ENCODE measurements around the gene GNAL.

Gene GNAL

GRCh38 chr18:11733031-11733430 lies 44.0 kb downstream of the GNAL start:
- Histone ChIP-seq H3K4me1 (ENCODE audit: control insufficient read depth in 2 of 2, insufficient read depth in 1 of 2, low read depth in 1 of 2, low read length in 2 of 2) (peaks cover 0 to 1% of the 10 kb centered on the region in 2 donors), H3K4me2 (ENCODE audit: insufficient read depth, low read length, poor library complexity, severe bottlenecking) (no peak overlapping the region), H3K9ac (ENCODE audit: low read depth, low read length, poor library complexity) (no peak overlapping the region), H3K79me1 (ENCODE audit: low read depth, low read length) (no peaks in the 10 kb centered on the region), H3K18ac (ENCODE audit: low read length) (no peak overlapping the region), H4K91ac (ENCODE audit: low read depth, low read length, poor library complexity) (no peak overlapping the region), H2BK120ac (ENCODE audit: low read depth, low read length) (no peak overlapping the region), H2BK5ac (ENCODE audit: low read length) (no peak overlapping the region), H3K27ac (replicated peaks; ENCODE audit: low read length) (no peak overlapping the region), H2BK12ac (ENCODE audit: low read length) (no peak overlapping the region), H3K14ac (ENCODE audit: low read length) (no peak overlapping the region), H4K8ac (ENCODE audit: low read depth, low read length) (no peak overlapping the region), H2AFZ (ENCODE audit: low read length) (peak overlapping the region; percentile 82), H3K27me3 (ENCODE audit: control insufficient read depth in 3 of 3, insufficient read depth in 3 of 3, low read depth in 1 of 3, low read length in 3 of 3) (no peaks in the 10 kb centered on the region), H2BK15ac (ENCODE audit: low read length) (no peak overlapping the region), H3K36me3 (replicated peaks in 1 of 2; ENCODE audit: control insufficient read depth in 2 of 2, insufficient read depth in 2 of 2, low read length in 2 of 2) (no peaks in the 10 kb centered on the region), H2AK5ac (ENCODE audit: low read depth, low read length) (no peak overlapping the region), H3K4ac (ENCODE audit: low read length) (no peak overlapping the region), H3K23ac (ENCODE audit: low read depth, low read length, poor library complexity) (no peak overlapping the region), H3K4me3 (ENCODE audit: low read length in 2 of 2) (no peak overlapping the region), H3K9me3 (replicated peaks in 1 of 2; ENCODE audit: control insufficient read depth in 2 of 2, insufficient read depth in 1 of 2, low read depth in 1 of 2, low read length in 2 of 2) (no peaks in the 10 kb centered on the region)
- no CpG with 5 or more reads among the region's 17 CpGs for WGBS, 2 donors (ENCODE audit: extremely low coverage in 2 of 2, insufficient read length in 2 of 2, insufficient replicate concordance in 1 of 2)
- peak; percentile 72 for DNase-seq (ENCODE audit: low spot score)

- no peak overlapping the region for H3K18ac ChIP-seq (ENCODE audit: low read length)
- H3K9me3 ChIP-seq (replicated peaks in 1 of 2; ENCODE audit: control insufficient read depth in 2 of 2, insufficient read depth in 1 of 2, low read depth in 1 of 2, low read length in 2 of 2), result no peaks in the 10 kb centered on the region
- no peak overlapping the region for H4K8ac ChIP-seq (ENCODE audit: low read depth, low read length)
- no peak overlapping the region for H3K4me2 ChIP-seq (ENCODE audit: insufficient read depth, low read length, poor library complexity, severe bottlenecking)
- no peak for DNase-seq (ENCODE audit: low spot score)
- no peak overlapping the region for H3K4ac ChIP-seq (ENCODE audit: low read length)
- H3K14ac ChIP-seq (ENCODE audit: low read length), result no peak overlapping the region
- H3K23ac ChIP-seq (ENCODE audit: low read depth, low read length, poor library complexity), result no peak overlapping the region
- no peak overlapping the region for H2BK120ac ChIP-seq (ENCODE audit: low read depth, low read length)
- H3K9ac ChIP-seq (ENCODE audit: low read depth, low read length, poor library complexity), result no peak overlapping the region
- no peak overlapping the region for H2BK15ac ChIP-seq (ENCODE audit: low read length)
- no peaks in the 10 kb centered on the region for H3K36me3 ChIP-seq (replicated peaks in 1 of 2; ENCODE audit: control insufficient read depth in 2 of 2, insufficient read depth in 2 of 2, low read length in 2 of 2)
- no peaks in the 10 kb centered on the region for H3K79me1 ChIP-seq (ENCODE audit: low read depth, low read length)
- peaks cover 0 to 1% of the 10 kb centered on the region in 2 donors for H3K4me1 ChIP-seq (ENCODE audit: control insufficient read depth in 2 of 2, insufficient read depth in 1 of 2, low read depth in 1 of 2, low read length in 2 of 2)
- H4K91ac ChIP-seq (ENCODE audit: low read depth, low read length, poor library complexity), result no peak overlapping the region
- H2AFZ ChIP-seq (ENCODE audit: low read length), result no peak overlapping the region
- H2BK12ac ChIP-seq (ENCODE audit: low read length), result no peak overlapping the region
- H2AK5ac ChIP-seq (ENCODE audit: low read depth, low read length), result no peak overlapping the region
- no CpG with 5 or more reads among the region's 1 CpG for WGBS, 2 donors (ENCODE audit: extremely low coverage in 2 of 2, insufficient read length in 2 of 2, insufficient replicate concordance in 1 of 2)
- H3K27me3 ChIP-seq (ENCODE audit: control insufficient read depth in 3 of 3, insufficient read depth in 3 of 3, low read depth in 1 of 3, low read length in 3 of 3), result no peaks in the 10 kb centered on the region
- no peak overlapping the region for H3K27ac ChIP-seq (replicated peaks; ENCODE audit: low read length)
- no peak overlapping the region for H3K4me3 ChIP-seq (ENCODE audit: low read length in 2 of 2)
- H2BK5ac ChIP-seq (ENCODE audit: low read length), result no peak overlapping the region
These were observed 47.6 kb downstream of the GNAL start for GRCh38 chr18:11736656-11737055.

- no peak overlapping the region for H3K27ac ChIP-seq (replicated peaks; ENCODE audit: low read length)
- no peak overlapping the region for H3K4me3 ChIP-seq (ENCODE audit: low read length in 2 of 2)
- H2AFZ ChIP-seq (ENCODE audit: low read length), result no peak overlapping the region
- H4K8ac ChIP-seq (ENCODE audit: low read depth, low read length), result no peak overlapping the region
- no peak overlapping the region for H3K14ac ChIP-seq (ENCODE audit: low read length)
- H3K18ac ChIP-seq (ENCODE audit: low read length), result no peak overlapping the region
- H3K4me1 ChIP-seq (ENCODE audit: control insufficient read depth in 2 of 2, insufficient read depth in 1 of 2, low read depth in 1 of 2, low read length in 2 of 2), result no peaks in the 10 kb centered on the region
- no peak overlapping the region for H2BK12ac ChIP-seq (ENCODE audit: low read length)
- H2AK5ac ChIP-seq (ENCODE audit: low read depth, low read length), result no peak overlapping the region
- DNase-seq (ENCODE audit: low spot score), result no peak
- no peak overlapping the region for H2BK120ac ChIP-seq (ENCODE audit: low read depth, low read length)
- no CpG with 5 or more reads among the region's 7 CpGs for WGBS, 2 donors (ENCODE audit: extremely low coverage in 2 of 2, insufficient read length in 2 of 2, insufficient replicate concordance in 1 of 2)
- H3K4me2 ChIP-seq (ENCODE audit: insufficient read depth, low read length, poor library complexity, severe bottlenecking), result no peak overlapping the region
- no peaks in the 10 kb centered on the region for H3K9me3 ChIP-seq (replicated peaks in 1 of 2; ENCODE audit: control insufficient read depth in 2 of 2, insufficient read depth in 1 of 2, low read depth in 1 of 2, low read length in 2 of 2)
- H2BK5ac ChIP-seq (ENCODE audit: low read length), result no peak overlapping the region
- H4K91ac ChIP-seq (ENCODE audit: low read depth, low read length, poor library complexity), result no peak overlapping the region
- no peak overlapping the region for H2BK15ac ChIP-seq (ENCODE audit: low read length)
- H3K27me3 ChIP-seq (ENCODE audit: control insufficient read depth in 3 of 3, insufficient read depth in 3 of 3, low read depth in 1 of 3, low read length in 3 of 3), result no peaks in the 10 kb centered on the region
- H3K9ac ChIP-seq (ENCODE audit: low read depth, low read length, poor library complexity), result no peak overlapping the region
- H3K23ac ChIP-seq (ENCODE audit: low read depth, low read length, poor library complexity), result no peak overlapping the region
- H3K79me1 ChIP-seq (ENCODE audit: low read depth, low read length), result no peaks in the 10 kb centered on the region
- H3K36me3 ChIP-seq (replicated peaks in 1 of 2; ENCODE audit: control insufficient read depth in 2 of 2, insufficient read depth in 2 of 2, low read length in 2 of 2), result no peaks in the 10 kb centered on the region
- no peak overlapping the region for H3K4ac ChIP-seq (ENCODE audit: low read length)
These were observed 50.8 kb downstream of the GNAL start for GRCh38 chr18:11739893-11740292.

GRCh38 chr18:11740461-11740860 lies 51.4 kb downstream of the GNAL start:
- no peak overlapping the region for H2AK5ac ChIP-seq (ENCODE audit: low read depth, low read length)
- H3K36me3 ChIP-seq (replicated peaks in 1 of 2; ENCODE audit: control insufficient read depth in 2 of 2, insufficient read depth in 2 of 2, low read length in 2 of 2), result no peaks in the 10 kb centered on the region

More at GRCh38 chr18:11740461-11740860, 51.4 kb downstream of the GNAL start:
- DNase-seq (ENCODE audit: low spot score), result no peak
- H2BK12ac ChIP-seq (ENCODE audit: low read length), result no peak overlapping the region
- no peak overlapping the region for H2BK5ac ChIP-seq (ENCODE audit: low read length)
- H3K4ac ChIP-seq (ENCODE audit: low read length), result no peak overlapping the region
- H2BK120ac ChIP-seq (ENCODE audit: low read depth, low read length), result no peak overlapping the region
- H3K27me3 ChIP-seq (ENCODE audit: control insufficient read depth in 3 of 3, insufficient read depth in 3 of 3, low read depth in 1 of 3, low read length in 3 of 3), result no peaks in the 10 kb centered on the region
- no peak overlapping the region for H3K18ac ChIP-seq (ENCODE audit: low read length)
- H3K9ac ChIP-seq (ENCODE audit: low read depth, low read length, poor library complexity), result no peak overlapping the region
- no peaks in the 10 kb centered on the region for H3K9me3 ChIP-seq (replicated peaks in 1 of 2; ENCODE audit: control insufficient read depth in 2 of 2, insufficient read depth in 1 of 2, low read depth in 1 of 2, low read length in 2 of 2)
- no peak overlapping the region for H2AFZ ChIP-seq (ENCODE audit: low read length)
- no peak overlapping the region for H3K4me3 ChIP-seq (ENCODE audit: low read length in 2 of 2)
- no peaks in the 10 kb centered on the region for H3K4me1 ChIP-seq (ENCODE audit: control insufficient read depth in 2 of 2, insufficient read depth in 1 of 2, low read depth in 1 of 2, low read length in 2 of 2)
- no peak overlapping the region for H4K91ac ChIP-seq (ENCODE audit: low read depth, low read length, poor library complexity)
- no peak overlapping the region for H3K4me2 ChIP-seq (ENCODE audit: insufficient read depth, low read length, poor library complexity, severe bottlenecking)
- no peak overlapping the region for H4K8ac ChIP-seq (ENCODE audit: low read depth, low read length)
- no peak overlapping the region for H3K14ac ChIP-seq (ENCODE audit: low read length)
- no peak overlapping the region for H3K27ac ChIP-seq (replicated peaks; ENCODE audit: low read length)
- H3K23ac ChIP-seq (ENCODE audit: low read depth, low read length, poor library complexity), result no peak overlapping the region
- H2BK15ac ChIP-seq (ENCODE audit: low read length), result no peak overlapping the region
- no peaks in the 10 kb centered on the region for H3K79me1 ChIP-seq (ENCODE audit: low read depth, low read length)
- WGBS, 2 donors (ENCODE audit: extremely low coverage in 2 of 2, insufficient read length in 2 of 2, insufficient replicate concordance in 1 of 2), result no CpG with 5 or more reads among the region's 2 CpGs

Measured in neuronal stem cell (in vitro differentiated cells).